OCI-LY7 (cell line): Measurements from ENCODE around the gene ETV1.

ENCODE experiments used
- CTCF ChIP-seq: fragments of 200-600 bp; sonication (generic); conservative IDR thresholded peaks from 2 replicates; pipeline ENCODE4 v1.5.1; 2014; ENCODE audit warnings: mild to moderate bottlenecking, antibody characterized with exemption, low read length, moderate library complexity, mixed read lengths
- EZH2phosphoT487 ChIP-seq: fragments of 200-600 bp; sonication (generic); IDR thresholded peaks from 2 replicates; pipeline ENCODE4 v1.6.1; 2018; ENCODE audit warnings: low read depth, borderline replicate concordance, mild to moderate bottlenecking, mixed run types, antibody characterized with exemption, low read length, moderate library complexity, mixed read lengths

DNA sequence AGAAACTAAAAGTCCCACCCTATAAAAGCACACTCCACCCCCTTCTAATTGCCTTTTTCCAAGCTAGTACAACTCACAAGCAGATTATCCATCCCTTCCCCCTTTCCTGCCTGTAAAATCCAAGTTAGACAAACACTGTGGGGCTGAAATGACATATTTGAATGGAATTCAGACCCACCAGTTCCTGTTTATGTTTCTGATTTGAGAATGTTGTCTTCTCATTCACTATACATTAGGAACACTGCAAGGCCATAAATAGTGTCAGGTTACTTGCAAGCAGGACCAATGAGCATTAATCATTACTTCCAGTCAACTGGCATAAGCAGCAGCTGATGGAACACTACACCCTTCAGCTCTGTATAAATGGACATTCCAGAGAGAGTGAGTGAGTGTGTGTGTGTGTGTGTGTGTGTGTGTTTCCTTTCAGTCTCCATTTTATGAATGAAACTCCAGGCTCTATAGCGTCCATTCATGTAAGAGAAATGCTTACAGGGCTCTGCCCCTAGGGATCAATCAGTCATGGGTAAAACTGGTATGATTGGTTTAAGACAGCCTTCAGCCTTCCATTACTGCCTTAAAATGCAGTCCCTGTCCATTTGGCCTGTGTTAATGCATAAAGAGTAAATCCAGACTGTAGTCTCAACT is 69.3 kb downstream of the ETV1 start:
- TF ChIP-seq CTCF (no peak), EZH2phosphoT487 (no peak)
